Measurements from ENCODE around the gene AGPAT4. TPM values are rescaled to one million over a fixed set of nuclear protein-coding genes. Genes with fewer than 3 reads are reported as not detected.
"Not testable (repeated sequence)": the region's sequence is repeated elsewhere in the genome, so short reads cannot be mapped to it uniquely, and the experiment has no call there.

AGPAT4 gene
- total RNA-seq, 4 donors from 2014 or later: 7.2 to 20.2 (median 12.5) TPM

- TF ChIP-seq CTCF (IDR thresholded peaks at IDR 0.05): no peak
- DNase-seq (ENCODE audit: low spot score): no peak
- no peak for ATAC-seq (ENCODE audit: low FRiP score)
These were observed 142.7 kb downstream of the AGPAT4 start for GRCh38 chr6:161130967-161131766.

- no peak for ATAC-seq (ENCODE audit: low FRiP score)
- TF ChIP-seq CTCF (IDR thresholded peaks at IDR 0.05): no peak
These were observed 143.3 kb downstream of the AGPAT4 start for GRCh38 chr6:161130541-161130940.

GRCh38 chr6:161128680-161129196, 145.1 kb downstream of the AGPAT4 start:
- TF ChIP-seq CTCF (IDR thresholded peaks at IDR 0.05): no peak
- DNase-seq (ENCODE audit: low spot score): no peak
- no peak for ATAC-seq (ENCODE audit: low FRiP score)

More at GRCh38 chr6:161130541-161130940, 143.3 kb downstream of the AGPAT4 start:
- no peak for DNase-seq (ENCODE audit: low spot score)

GRCh38 chr6:161128230-161128629, 145.6 kb downstream of the AGPAT4 start:
- DNase-seq (ENCODE audit: low spot score): no peak
- ATAC-seq (ENCODE audit: low FRiP score): no peak
- no peak for TF ChIP-seq CTCF (IDR thresholded peaks at IDR 0.05)

- no peak for TF ChIP-seq CTCF (IDR thresholded peaks at IDR 0.05)
- ATAC-seq (ENCODE audit: low FRiP score): no peak
These were observed 146.7 kb downstream of the AGPAT4 start for GRCh38 chr6:161127071-161127740.

GRCh38 chr6:161125591-161125990, 148.3 kb downstream of the AGPAT4 start:
- DNase-seq (ENCODE audit: low spot score) (no peak), ATAC-seq (ENCODE audit: low FRiP score) (no peak)
- TF ChIP-seq CTCF (IDR thresholded peaks at IDR 0.05): no peak

More at GRCh38 chr6:161127071-161127740, 146.7 kb downstream of the AGPAT4 start:
- DNase-seq (ENCODE audit: low spot score): no peak

GRCh38 chr6:161123319-161123718, 150.5 kb downstream of the AGPAT4 start:
- ATAC-seq (ENCODE audit: low FRiP score); DNase-seq (ENCODE audit: low spot score): not testable (repeated sequence)
